HG03060 (cell line): ENCODE results near the gene SMARCE1.
"Not testable (repeated sequence)": the region's sequence is repeated elsewhere in the genome, so short reads cannot be mapped to it uniquely, and the experiment has no call there.

Source experiments
- ATAC-seq: cut with Tn5 transposase; IDR thresholded peaks from one replicate; pipeline ENCODE4 v1.9.1; 2021; ENCODE audit warnings: low read depth, moderate number of reproducible peaks; ENCODE audit not compliant: unreplicated experiment

The SMARCE1 gene

DNA sequence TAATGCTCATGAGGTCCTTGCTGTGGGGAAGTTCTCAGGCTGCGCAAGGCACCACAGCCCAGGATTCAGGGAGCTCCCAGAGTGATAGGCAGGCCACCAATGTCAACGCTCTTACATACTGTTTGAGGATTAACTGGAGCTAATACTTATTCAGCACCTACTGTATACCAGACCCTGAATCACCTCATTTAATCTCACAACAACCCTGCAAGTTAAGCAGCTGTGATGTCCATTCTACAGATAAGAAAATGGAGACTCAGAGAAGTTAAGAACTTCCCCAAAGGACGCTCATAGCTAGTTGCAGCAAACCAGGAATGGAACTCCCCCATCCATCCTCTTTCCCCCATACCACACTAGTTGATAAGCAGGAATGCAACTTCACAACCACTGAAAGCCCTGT, 56.9 kb downstream of the SMARCE1 start:
- no peak for ATAC-seq

DNA sequence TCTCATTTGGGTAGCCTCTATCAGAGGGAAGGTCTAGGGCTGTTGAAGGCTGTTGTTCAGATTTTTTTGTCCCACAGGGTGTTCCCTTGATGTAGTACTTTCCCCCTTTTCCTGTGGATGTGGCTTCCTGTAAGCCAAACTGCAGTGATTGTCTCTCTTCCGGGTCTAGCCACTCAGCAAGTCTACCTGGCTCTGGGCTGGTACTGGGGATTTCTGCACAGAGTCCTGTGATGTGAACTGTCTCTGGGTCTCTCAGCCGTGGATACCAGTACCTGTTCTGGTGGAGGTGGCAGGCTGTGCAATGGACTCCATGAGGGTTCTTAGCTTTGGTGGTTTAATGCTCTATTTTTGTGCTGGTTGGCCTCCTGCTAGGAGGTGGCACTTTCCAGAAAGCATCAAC, 59.1 kb downstream of the SMARCE1 start:
- ATAC-seq = no peak

DNA sequence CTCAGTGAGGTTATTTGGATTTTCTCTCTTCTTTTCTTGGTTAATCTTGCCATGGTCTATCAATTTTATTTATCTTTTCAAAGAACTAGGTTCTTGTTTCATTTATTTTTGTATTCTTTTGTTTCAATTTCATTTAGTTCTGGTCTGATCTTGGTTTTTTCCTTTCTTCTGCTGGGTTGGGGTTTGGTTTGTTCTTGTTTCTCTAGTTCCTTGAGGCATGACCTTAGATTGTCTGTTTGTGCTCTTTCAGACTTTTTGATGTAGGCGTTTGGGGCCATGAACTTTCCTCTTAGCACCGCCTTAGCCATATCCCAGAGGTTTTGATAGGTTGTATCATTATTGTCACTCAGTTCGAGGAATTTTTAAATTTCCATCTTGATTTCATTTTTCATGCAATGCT, 61.4 kb downstream of the SMARCE1 start:
- not testable (repeated sequence) for ATAC-seq

DNA sequence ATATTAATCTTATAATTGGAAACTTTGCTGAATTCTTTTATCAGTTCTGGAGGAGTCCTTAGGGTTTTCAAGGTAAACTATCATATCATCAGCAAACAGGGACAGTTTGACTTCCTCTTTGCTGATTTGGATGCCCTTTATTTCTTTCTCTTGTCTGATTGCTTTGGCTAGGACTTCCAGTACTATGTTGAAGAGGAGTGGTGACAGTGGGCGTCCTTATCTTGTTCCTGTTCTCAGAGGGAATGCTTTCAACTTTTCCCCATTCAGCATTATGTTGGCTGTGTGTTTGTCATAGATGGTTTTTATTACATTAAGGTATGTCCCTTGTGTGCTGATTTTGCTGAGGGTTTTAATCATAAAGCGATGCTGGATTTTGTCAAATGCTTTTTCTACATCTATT, 62.7 kb downstream of the SMARCE1 start:
- not testable (repeated sequence) for ATAC-seq

DNA sequence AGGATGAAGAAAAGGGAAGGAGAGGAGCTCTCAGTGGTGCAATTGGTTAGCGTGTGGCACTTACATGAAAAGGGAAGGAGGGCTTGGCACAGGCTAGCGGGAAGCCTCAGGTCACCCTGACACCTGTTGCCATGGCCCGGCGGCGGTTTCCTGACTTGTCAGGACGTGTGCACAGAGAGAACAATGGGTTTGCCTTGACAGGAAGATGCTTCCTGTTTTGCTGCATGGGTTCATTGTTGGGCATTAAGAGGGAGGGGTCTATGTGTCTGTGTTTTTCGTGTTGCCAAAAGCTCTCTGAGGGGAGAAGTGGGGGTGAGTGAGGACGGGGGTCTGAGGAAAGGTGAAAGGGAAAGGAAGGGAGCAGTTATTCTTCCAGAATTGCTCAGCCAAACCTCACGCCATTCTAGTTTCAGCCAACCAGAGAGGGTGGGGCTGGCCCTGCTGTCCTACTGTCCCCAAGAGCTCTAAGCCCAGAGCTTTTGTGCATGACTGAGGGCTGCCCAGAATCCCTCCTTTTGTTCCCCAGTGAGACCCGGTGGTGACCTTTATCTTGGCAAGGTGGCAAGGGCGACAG, 65.2 kb downstream of the SMARCE1 start:
- peak; percentile 76 for ATAC-seq

DNA sequence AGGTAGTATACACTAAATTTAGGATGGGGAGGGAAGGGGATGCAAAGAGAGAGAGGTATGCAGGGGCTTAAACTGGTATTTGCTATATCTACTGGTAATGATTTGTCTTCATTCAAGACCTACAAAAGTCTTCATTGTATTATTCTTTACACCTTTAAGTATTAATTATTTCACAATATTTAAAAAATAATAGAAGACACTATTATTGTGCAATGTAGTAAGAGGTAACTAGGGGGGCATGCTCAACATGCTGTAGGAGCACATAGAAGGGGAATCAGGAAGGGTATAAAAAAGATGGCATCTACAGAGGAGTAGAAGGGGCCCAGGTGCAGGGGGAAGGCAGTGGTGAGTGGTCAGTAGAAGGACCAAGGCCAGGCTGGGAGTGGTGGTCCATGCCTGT, 67.5 kb downstream of the SMARCE1 start:
- ATAC-seq = no peak

DNA sequence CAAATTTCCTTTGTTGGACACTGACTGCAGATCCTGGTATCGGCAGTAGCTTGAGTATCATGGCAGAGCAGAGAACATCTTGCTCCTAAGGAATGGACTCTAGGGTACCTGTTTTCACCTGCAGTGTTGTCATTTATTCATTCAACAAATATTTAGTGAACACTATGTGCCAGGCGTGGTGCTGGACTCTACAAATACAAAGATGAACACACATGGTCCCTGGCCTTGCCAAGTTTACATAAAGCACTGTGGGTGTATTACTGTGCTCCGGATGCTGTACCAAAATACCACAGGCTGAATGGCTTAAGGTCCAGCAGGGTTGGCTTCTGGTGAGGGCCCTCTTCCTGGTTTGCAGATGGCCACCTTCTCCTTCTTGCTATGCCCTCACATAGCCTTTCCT, 68.1 kb downstream of the SMARCE1 start:
- ATAC-seq = no peak

DNA sequence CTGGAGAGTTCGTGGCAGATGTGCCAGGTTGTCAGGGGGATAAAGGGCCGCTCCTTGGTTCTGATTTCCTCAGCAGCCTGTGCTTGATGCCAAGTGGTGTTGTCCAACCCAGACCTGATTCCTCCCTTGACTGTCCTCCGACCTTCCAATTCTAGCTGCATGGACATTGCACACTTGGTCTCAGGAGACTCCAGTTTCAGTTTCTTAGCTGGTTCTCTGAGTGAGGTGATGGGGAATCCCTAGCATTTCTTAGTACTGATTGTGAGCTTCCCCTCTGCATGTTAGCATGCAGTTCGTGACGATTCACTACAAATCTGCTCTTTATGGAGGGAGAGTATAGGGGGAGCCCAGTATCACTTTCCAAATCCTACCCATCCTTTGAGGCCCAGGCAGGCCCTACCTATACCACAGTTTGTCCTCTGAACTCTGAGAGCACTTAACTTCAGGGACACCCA, 70.0 kb downstream of the SMARCE1 start:
- peak; percentile 50 for ATAC-seq

DNA sequence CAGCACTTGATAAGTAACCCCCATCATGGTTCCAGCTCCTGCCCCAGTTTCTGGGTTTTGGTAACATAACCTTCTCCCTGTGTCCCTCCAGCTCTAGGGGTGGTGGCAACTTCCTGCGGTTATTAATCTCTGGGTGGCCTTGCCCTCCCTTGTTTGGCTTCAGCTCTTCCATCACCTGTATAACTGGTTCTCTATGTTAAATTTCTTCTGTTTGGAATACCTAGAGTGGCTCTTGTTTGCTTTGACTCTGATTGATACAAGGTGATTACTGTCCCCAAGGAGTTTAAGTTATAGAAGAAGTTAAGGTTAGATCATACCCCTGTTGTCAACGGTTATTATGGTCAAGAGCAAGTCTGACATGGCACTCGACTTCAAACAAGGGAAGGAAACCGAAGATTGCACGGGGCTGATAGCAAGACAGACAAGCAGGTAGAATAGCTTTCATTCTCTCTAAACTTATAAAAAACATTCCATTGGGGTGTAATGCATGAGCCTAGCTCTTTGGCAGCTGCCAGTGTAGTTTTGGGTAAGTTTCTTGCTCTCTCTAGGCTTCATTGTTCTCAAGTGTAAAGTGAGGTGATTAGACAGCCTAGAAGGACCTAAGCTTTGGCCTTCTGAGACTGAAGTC, 71.4 kb downstream of the SMARCE1 start:
- no peak for ATAC-seq
